HG03066 (cell line): ENCODE results near the gene CHERP.
"Not testable (repeated sequence)": the region's sequence is repeated elsewhere in the genome, so short reads cannot be mapped to it uniquely, and the experiment has no call there.

ENCODE experiments used
- ATAC-seq: cut with Tn5 transposase; IDR thresholded peaks from one replicate; pipeline ENCODE4 v1.9.1; 2021; ENCODE audit warnings: low read depth; ENCODE audit not compliant: unreplicated experiment

CHERP gene

GRCh38 chr19:16576690-16577530, 34.7 kb upstream of the CHERP start:
- ATAC-seq: no peak

GRCh38 chr19:16575861-16576689, 33.8 kb upstream of the CHERP start:
- ATAC-seq: no peak

GRCh38 chr19:16575282-16575681, 33.0 kb upstream of the CHERP start:
- no peak for ATAC-seq

GRCh38 chr19:16573925-16574324, 31.7 kb upstream of the CHERP start:
- no peak for ATAC-seq

GRCh38 chr19:16573296-16573695, 31.1 kb upstream of the CHERP start:
- ATAC-seq: no peak

- peak; percentile 77 for ATAC-seq
Observed at GRCh38 chr19:16572332-16573211, 30.3 kb upstream of the CHERP start, which contains the start of gene SLC35E1. Gene SLC35E1 (minus strand): TSS chr19:16572415. CDS start chr19:16572364, 51 bp downstream.

- no peak for ATAC-seq
Observed at GRCh38 chr19:16571822-16572331, 29.6 kb upstream of the CHERP start.

- no peak for ATAC-seq
Observed at GRCh38 chr19:16571283-16571682, 29.0 kb upstream of the CHERP start.

GRCh38 chr19:16569609-16570320, 27.5 kb upstream of the CHERP start:
- no peak for ATAC-seq

GRCh38 chr19:16566702-16567101, 24.5 kb upstream of the CHERP start:
- no peak for ATAC-seq

- no peak for ATAC-seq
Observed at GRCh38 chr19:16566161-16566560, 23.9 kb upstream of the CHERP start.

- ATAC-seq: no peak
Observed at GRCh38 chr19:16564842-16565241, 22.6 kb upstream of the CHERP start.

- ATAC-seq: no peak
Observed at GRCh38 chr19:16562608-16563025, 20.4 kb upstream of the CHERP start.

GRCh38 chr19:16561382-16561781, 19.1 kb upstream of the CHERP start:
- no peak for ATAC-seq

GRCh38 chr19:16559780-16560276, 17.6 kb upstream of the CHERP start:
- ATAC-seq: no peak

GRCh38 chr19:16554776-16555175, 12.5 kb upstream of the CHERP start:
- no peak for ATAC-seq

GRCh38 chr19:16551902-16552301, 9.7 kb upstream of the CHERP start:
- ATAC-seq: not testable (repeated sequence)

GRCh38 chr19:16548956-16549355, 6.7 kb upstream of the CHERP start:
- no peak for ATAC-seq

GRCh38 chr19:16544473-16545231, 2.4 kb upstream of the CHERP start:
- no peak for ATAC-seq
